ENCODE results near the gene RAD23B.
"Not testable (repeated sequence)": the region's sequence is repeated elsewhere in the genome, so short reads cannot be mapped to it uniquely, and the experiment has no call there.

The RAD23B gene

DNA sequence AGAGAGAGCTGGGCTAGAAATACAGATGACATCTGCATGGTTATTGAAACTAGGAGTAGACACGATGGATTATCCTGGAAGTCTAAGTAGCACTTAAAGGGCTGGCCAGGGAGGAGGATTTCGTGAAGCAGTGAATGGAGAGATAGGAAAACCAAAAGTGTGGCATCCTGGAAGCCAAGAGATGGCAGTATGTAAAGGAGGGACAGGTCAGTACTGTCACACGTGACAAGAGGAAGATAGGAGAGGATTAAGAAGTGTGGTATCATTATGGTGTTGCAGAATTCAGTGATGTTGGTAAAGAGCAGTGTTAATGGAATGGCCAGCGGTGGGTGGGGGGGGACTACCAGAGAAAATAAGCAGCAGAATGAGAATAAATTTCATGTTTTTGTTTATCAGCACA lies 11.7 kb downstream of the RAD23B start:
- no peak for DNase-seq

DNA sequence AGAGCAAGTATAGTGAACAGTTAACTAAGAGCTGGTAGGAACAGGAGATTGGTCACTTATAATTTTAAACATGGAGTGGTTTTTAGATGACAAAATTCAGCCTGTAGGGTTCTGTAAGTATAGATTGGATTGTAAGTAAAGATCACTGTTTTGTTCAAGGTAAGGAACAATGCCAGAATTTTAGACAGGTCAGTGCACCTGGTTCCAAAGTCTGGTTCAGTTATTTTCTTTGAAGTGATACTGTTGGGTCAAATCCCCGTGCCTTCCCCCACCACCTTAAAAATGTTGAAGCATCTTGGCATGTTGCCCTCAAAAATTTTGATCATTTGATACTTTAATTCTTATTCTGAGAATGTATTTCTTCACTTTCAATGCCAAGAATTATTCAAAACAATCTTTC lies 12.9 kb downstream of the RAD23B start:
- DNase-seq, result no peak

DNA sequence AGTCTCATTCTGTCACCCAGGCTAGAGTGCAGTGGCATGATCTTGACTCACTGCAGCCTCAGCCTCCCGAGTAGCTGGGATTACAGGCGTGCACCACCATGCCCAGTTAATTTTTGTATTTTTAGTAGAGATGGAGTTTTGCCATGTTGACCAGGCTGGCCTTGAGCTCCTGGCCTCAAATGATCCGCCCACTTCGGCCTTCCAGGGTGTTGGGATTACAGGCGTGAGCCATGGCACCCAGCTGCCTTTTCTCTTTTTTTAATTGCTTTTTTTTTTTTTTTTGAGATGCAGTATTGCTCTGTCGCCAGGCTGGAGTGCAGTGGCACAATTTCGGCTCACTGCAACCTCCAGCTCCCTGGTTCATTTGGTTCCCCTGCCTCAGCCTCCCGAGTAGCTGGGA lies 13.5 kb downstream of the RAD23B start:
- DNase-seq, result not testable (repeated sequence)

DNA sequence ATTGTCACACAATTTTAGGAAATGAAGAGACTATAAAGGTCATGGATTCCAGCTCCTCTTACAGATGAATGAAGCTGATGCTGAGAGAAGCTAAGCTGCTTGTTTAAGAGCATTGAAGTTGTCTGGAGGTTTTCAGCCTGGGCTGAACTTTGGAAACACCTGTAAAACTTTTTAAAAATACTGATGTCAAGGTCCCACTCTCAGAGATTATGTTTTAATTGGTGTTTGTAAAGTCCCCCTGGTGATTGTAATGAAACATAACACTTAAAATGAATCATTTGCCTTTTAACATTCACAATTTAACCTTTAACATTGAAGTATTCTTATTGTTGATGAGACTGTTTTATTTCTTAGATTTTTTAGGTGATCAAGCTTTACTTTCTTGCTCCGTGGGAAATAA lies 16.4 kb downstream of the RAD23B start:
- DNase-seq, result no peak

DNA sequence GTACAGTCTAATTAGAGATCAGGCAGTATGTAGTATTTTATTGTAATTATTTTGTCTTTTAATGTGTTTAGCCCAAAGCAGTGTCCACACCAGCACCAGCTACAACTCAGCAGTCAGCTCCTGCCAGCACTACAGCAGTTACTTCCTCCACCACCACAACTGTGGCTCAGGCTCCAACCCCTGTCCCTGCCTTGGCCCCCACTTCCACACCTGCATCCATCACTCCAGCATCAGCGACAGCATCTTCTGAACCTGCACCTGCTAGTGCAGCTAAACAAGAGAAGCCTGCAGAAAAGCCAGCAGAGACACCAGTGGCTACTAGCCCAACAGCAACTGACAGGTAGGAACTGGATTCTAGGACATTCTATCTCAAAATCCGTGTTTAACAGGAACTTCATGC lies 23.2 kb downstream of the RAD23B start:
- DNase-seq, result no peak

DNA sequence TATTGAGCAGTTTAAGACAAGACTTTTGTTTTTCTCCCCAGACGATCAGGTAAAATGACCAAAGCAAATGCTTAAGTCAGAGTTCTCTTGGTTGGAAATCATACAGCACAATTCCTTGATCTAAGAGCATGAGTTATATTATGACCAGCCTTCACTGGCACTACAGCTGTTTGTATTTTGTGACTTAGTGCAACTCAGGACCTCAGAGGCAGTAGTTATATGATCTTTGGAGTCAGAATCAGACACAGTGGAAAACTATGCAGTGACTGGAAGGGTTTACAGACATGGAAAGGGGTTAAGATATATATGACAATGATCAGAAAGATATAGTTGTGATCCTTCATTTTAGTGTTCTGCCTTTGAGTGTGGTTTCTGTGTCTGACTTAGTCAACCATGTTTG lies 24.3 kb downstream of the RAD23B start:
- DNase-seq, result no peak

DNA sequence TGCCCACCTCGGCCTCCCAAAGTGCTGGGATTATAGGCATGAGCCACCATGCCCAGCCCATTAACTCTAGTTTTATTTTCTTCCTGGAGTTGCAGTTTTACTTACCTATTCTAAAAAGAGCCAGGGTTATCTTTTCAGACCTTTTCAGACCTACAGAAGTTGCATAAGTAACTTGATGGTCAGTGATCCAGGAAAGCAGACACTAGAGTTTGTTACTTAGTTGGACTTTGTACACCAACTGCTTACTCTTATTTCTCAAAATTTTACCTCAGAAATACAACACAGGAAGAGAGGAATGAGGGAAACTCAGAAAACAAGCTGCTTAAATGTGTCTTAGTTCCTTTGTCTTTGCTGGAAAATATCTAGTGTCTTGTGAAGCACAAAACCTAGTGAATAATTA lies 25.4 kb downstream of the RAD23B start:
- no peak for DNase-seq

DNA sequence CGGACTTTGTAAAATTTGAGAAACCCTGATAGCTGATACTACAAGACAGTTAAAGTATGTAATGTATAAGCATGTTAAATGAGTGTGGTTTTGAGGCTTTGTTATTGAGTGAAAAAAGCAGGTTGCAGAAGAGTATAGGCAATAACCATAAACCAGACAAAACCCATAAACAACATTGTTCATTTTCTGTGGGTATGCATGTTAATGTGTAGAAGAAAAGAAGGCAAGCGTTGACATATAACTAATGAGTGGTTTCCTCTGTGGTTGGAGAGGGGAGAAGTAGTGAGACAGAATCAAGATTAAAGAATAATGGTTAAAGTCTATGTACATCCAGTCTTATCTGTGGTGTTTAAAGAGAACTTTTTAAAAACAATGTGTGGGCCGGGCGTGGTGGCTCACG lies 26.2 kb downstream of the RAD23B start:
- no peak for DNase-seq

DNA sequence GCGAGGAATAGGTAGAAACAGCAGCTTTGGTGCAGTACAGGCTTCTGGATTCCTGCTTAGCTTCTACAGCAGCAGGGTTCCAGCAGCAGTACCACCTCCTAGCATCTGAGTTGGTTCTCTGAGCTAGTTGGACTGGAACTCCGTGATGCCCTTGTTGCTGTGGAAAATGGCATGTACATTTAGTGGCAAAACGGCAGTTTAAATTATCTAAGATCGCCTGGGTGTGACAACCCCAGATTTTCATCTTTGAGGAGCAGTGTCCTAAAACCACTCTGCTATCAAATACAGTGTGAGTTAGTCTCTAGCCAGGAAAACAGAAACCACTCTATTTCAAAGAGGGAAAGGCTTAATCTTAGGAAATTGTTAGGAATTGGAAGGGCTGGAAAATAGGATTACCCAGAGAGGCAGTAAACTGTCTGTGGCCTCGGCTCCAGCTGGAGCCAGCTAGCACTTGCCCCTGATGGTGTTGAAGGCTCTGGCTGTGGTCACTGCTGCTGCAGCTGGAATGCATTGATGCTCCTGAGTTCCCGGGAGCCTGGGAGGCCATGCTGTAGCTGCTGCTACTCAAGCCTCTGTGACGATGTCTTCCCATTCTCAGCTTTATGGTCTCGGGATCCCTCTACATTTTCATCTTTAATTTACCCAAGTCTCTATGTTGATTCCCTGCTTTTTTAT lies 29.4 kb downstream of the RAD23B start:
- peak in 1 of 2 experiments; percentile 41 for DNase-seq

DNA sequence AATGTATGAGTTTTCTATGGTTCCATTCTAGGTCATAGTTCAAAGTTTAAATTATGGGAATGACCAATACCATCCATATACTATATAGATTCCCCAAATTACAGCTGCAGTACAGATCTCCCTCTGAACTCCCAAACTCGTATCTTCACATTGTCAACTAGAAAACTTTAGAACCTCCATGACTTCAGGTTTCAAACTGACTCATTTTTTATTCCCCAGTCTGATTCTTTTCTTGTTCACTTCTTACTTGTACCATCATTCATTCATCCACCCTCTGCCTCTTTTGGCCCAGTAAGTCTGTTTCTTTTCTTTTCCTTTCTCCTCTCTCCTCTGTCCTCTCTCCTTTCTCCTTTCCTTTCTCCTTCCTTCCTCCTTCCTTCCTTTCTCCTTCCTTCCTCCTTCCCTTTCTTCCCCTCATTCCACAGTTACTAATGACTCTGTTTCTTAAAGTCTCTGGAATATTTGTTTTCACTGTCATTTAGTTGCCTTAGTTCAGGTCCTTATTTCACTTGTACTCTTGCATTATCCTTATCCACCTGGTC lies 30.5 kb downstream of the RAD23B start:
- DNase-seq, result no peak

DNA sequence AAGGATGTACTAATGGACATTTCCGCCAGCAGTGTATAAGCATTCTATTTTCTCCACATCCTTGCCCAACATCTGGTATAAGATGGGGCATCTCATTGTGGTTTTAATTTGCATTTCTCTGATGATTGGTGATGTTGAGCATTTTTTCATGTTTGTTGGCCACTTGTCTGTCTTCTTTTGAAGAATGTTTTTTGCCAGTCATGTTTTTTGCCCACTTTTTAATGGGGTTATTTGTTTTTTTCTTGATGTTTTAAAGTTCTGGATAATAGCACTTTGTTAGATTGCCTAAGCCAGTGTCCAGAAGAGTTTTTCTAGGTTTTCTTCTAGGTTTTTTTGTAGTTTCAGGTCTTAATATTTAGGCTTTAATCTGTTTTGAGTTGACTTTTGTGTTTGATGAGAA lies 31.7 kb downstream of the RAD23B start:
- no peak for DNase-seq

DNA sequence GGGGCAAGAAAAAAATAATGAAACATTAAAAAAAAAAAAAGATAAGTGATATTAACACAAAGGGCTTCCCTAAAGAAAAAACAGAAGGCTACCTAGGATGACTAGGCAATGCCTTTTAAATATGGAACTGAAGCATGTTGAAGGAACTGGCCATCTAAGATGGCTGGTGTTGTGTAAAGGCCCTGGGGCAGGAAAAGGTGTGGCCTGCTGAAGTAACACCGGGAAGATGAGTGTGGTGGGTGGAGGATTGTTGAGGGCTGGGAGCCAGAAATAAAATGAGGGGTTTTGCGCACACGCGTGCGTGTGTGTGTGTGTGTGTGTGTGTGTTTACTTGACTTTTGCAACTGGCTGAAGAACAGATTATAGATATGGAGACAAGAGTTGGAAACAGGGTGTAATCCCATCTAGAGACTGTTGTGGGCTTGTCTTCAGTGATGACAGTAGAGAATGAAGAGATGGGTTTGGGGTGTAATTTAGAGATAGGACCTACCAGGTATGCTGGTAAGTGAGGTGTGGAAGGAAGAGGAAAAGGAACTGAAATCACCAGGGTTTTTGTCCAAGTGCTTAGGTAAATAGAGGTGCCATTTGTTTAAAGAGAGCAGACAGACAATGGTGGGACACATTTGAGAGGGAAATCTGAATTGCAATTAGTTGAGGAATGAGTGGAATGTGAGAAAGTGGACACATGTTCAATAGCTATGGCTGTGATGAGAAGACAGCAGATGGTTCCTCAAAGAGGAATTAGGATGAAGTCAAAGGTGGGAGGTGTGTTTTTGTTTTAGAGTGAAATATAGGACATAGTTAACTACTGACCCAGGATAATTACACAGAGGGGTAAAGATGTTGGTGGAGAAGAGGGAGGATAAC lies 33.9 kb downstream of the RAD23B start:
- DNase-seq, result peak in 1 of 2 experiments; percentile 21

DNA sequence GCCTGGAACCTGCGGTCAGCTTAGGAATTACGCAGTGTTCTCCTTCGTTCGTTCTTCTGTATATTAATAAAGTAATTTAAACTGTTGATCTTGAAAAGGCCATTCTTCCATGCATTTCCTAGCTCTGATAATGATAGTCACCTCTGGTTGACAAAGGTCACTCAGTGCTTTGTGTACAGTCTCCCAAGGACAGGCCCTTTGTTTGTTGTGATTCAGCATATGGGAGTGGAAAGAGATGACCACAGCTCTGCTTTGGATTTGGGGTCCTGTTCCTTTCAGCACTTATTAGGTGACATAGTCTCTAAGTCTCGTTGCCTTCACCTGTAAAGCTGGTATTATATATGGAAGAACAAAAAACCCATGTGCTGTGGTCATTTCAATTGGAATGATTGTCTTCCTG lies 39.6 kb downstream of the RAD23B start:
- DNase-seq, result no peak

DNA sequence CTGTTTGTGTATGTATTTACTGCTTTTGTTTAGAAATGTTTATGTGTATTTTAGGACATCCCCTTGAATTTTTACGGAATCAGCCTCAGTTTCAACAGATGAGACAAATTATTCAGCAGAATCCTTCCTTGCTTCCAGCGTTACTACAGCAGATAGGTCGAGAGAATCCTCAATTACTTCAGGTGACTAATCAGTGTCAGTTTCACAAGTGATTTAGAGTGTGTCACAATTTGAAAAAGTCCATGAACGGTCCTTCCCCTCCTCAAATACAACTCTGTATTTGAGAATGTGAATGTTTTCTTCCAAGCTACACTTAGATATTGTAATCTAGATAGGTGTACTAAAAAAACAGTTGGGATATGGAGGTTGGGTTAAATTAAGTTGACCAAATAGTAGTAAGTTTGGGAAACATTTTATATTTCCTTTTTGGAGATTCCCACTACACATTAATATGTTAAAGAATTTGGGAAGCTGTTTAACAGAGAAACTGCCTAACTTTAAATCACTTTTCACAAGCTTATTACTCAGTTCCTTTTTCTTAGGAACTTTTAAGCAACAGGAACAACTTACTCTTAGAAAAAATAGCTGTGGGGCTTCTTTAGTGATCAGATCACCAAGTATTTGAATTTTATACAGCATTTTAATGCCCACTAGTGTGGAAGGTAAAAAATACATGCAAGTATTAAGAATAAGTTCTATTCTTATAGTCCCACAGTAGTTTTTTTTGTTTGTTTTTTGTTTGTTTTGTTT lies 40.9 kb downstream of the RAD23B start:
- no peak for DNase-seq

DNA sequence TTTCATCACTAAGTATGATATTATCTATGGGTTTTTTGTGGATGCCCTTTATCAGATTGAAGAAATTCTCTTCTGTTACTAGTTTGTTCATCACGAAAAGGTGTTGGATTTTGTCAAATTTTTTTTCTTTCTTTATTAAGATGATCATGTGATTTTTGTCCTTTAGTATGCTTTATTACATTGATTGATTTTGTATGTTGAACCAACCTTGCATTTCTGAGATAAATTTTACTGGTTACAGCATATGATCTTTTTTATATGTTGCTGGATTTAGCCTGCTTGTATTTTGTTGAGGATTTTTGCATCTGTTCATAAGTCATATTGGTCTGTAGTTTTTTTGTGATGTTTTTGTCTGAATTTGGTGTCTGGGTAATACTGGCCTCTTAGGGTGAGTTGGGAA lies 42.8 kb downstream of the RAD23B start:
- DNase-seq, result no peak

DNA sequence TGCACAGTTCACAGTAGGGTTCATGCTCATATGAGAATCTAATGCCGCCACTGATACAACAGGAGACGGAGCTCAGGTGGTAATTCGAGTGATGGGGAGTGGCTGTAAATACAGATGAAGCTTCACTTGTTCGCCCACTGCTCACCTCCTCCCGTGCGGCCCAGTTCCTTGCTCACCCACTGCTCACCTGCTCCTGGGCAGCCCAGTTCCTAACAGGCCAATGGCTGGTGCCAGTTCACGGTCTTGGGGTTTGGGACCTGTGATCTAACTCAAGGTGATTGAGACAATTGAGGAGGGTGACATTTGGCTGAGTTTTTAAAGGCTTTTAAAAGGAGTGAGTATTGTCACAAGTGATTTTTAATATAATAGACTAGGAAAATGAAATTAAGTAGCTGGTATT lies 45.4 kb downstream of the RAD23B start:
- DNase-seq, result no peak

DNA sequence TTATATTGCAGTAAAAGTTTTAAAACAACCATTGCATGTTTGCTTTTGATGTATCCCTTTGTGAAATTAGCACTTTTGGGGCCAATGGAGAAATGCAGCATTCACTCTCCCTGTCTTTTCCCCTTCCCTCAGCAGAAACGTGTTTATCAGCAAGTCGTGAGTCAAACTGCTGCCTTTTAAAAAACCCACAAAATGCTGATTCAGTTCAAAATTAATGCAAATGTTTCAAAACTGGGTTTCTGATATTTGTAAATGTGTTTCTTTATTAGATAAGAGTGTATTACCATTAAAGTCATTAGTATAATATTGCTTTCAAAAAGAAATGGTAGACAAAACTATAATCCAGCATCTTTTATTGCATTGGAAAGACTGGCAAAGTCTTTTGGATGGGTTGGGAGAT lies 47.3 kb downstream of the RAD23B start:
- no peak for DNase-seq

DNA sequence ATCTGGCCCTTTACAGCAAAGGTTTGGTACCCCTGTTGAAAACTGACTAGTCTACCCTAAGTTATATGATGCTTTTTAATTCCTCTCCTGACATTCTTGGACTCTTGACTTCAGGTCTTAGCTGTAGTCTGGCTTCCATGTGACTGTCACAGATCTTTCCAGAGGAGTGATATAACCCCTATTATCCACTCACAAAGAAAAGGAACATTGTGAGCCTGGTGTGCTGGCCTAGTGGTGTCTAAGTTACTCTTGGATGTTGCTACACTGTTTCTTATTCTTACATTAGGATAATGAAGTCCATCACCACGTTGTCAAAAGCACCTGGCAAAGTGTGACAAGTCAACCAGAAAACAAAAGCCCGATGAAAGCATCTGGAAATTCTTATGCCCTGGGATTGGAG lies 49.8 kb downstream of the RAD23B start:
- no peak for DNase-seq

DNA sequence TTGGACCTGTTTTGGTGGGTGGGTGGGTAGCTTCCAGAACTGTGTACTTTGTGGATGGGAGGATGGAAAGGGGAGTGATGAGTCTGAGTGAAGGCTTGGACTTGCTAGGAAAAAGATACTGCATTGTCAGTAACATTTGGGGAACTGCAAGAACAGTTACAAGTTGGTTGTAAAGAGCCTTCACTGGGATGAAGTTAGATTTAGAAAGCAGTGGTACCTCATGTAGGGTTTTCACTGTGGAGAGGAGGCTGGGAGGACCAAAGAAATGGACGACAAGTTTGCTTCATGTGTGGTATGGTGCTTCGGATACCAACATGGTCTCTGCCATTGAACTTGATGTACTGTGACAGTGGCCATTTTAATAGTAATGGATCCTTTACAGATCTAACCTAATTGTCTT lies 50.3 kb downstream of the RAD23B start:
- DNase-seq, result no peak

DNA sequence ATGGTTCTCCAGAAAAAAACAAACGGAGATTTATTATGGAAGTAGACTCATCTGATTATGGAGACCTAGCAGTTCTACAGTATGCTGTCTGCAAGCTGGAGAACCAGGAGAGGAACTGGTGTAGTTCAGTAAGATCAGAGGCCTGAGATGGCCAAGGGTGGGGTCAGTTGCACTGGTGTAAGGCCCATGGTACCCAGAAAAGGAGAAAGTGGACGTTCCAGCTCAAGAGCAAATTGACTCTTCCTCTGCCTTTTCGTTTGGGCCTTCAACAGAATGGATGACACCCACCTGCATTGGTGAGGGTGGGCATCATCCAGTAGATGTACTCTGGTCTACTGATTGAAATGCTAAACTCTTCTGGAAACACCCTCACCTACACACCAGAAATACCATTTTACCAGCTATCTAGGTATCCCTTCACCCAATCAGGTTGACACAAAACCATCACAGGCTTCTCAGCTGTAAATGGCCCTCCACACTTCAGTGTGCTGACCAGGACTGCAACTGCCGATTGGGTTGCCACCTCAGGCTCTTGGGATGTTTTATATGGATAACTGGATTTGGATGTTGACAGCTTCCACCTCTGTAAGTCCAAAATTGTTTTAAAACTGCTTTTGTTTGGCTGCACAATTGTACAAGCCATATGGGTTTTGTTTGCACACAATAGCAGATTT lies 51.2 kb downstream of the RAD23B start:
- DNase-seq, result no peak

DNA sequence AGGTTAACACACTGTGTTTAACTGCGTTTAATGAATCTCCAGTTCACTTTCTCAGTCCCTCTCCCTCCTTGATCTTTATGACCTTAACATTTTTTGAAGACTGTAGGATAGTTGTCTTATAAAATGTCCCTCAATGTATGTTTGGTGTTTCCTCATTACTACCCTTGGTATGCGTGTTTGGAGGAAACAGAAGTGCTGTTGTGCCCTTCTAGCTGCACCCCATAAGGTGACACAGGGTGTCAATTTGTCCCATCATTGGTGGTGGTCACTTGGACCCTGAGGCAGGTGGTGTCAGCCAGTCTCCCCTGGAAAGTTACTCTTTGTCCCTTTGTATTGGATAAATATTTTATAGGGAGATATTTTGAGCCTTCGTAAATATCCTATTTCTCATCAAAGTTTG lies 52.3 kb downstream of the RAD23B start:
- DNase-seq, result no peak

DNA sequence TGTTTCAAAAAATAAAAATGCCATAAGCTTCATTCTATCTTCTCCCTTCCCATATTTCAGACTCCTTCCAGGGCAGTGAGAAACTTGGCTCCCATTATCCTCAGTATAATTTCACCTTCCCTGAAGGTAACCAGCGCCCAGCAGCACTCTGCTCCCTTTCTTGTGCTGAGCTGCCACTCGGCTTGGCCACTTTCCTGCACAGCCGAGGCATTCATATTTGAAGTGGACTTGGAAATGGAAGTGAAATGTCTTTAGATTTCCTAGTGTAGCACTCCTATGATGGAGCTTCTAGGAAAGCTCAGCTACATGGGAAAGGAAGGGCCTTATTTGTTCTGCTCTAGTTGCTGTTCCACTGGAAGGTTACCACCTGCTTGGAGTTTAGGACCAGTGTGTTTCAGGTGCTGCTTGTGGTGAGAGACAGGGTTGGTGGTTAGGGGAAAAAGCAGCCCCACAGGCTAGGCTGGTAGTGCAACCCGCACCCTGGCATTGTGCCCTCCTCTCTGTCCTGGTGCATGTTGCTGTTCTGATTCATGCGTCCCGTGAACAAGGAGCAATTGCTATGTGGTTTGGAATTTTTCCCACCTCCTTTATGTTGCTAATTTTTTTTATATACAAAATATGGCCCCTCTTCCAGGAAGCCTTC lies 53.8 kb downstream of the RAD23B start:
- no peak for DNase-seq

Data from NCI-H524 (cell line).